NCI-H2171 treated with DMSO at 0.1 percent for 48 hours (cell line): Measurements from ENCODE around the gene RNF227.

Source experiments
- DNase-seq: peaks from one replicate; lab custom pipeline; 2025; lab: John Stamatoyannopoulos, UW

The RNF227 gene

GRCh38 chr17:7930841-7931631 is 14.9 kb upstream of the RNF227 start:
- peak; percentile 47 for DNase-seq

GRCh38 chr17:7929158-7930023 is 13.3 kb upstream of the RNF227 start, which contains the start of gene KCNAB3:
Gene KCNAB3, minus strand, starts transcription at chr17:7929856. Its CDS starts 421 bp downstream, at chr17:7929435.
- peak; percentile 87 for DNase-seq

GRCh38 chr17:7927596-7927995 is 11.5 kb upstream of the RNF227 start:
- no peak for DNase-seq

- DNase-seq, result no peak
Observed at GRCh38 chr17:7922845-7923628, 6.9 kb upstream of the RNF227 start.

- DNase-seq, result no peak
Observed at GRCh38 chr17:7922269-7922844, 6.3 kb upstream of the RNF227 start.

GRCh38 chr17:7916808-7917207 is 719 bp upstream of the RNF227 start:
- DNase-seq, result no peak

GRCh38 chr17:7916385-7916682 is 245 bp upstream of the RNF227 start:
- no peak for DNase-seq

- DNase-seq, result no peak
Observed at GRCh38 chr17:7915179-7915610, 894 bp downstream of the RNF227 start.

- DNase-seq, result peak; percentile 78
Observed at GRCh38 chr17:7912927-7913524, 3.1 kb downstream of the RNF227 start.

GRCh38 chr17:7911116-7911515 is 5.0 kb downstream of the RNF227 start:
- DNase-seq, result no peak

GRCh38 chr17:7910711-7911110 is 5.4 kb downstream of the RNF227 start:
- no peak for DNase-seq

- no peak for DNase-seq
Observed at GRCh38 chr17:7910281-7910680, 5.8 kb downstream of the RNF227 start.

GRCh38 chr17:7909089-7909488 is 7.0 kb downstream of the RNF227 start:
- no peak for DNase-seq

GRCh38 chr17:7903154-7904103 is 12.7 kb downstream of the RNF227 start:
- no peak for DNase-seq

- peak; percentile 15 for DNase-seq
Observed at GRCh38 chr17:7897773-7898172, 18.3 kb downstream of the RNF227 start.

- no peak for DNase-seq
Observed at GRCh38 chr17:7897090-7897489, 19.0 kb downstream of the RNF227 start.

GRCh38 chr17:7894866-7895265 is 21.2 kb downstream of the RNF227 start:
- DNase-seq, result no peak

- DNase-seq, result no peak
Observed at GRCh38 chr17:7894226-7894625, 21.9 kb downstream of the RNF227 start.

- DNase-seq, result no peak
Observed at GRCh38 chr17:7893187-7893880, 22.8 kb downstream of the RNF227 start.
